Measurements from ENCODE around the gene AOPEP. TPM values are rescaled to one million over a fixed set of nuclear protein-coding genes. Genes with fewer than 3 reads are reported as not detected.

The AOPEP gene
- total RNA-seq, 6 donors from 2014 or later = 55.4 to 410 (median 111) TPM

DNA sequence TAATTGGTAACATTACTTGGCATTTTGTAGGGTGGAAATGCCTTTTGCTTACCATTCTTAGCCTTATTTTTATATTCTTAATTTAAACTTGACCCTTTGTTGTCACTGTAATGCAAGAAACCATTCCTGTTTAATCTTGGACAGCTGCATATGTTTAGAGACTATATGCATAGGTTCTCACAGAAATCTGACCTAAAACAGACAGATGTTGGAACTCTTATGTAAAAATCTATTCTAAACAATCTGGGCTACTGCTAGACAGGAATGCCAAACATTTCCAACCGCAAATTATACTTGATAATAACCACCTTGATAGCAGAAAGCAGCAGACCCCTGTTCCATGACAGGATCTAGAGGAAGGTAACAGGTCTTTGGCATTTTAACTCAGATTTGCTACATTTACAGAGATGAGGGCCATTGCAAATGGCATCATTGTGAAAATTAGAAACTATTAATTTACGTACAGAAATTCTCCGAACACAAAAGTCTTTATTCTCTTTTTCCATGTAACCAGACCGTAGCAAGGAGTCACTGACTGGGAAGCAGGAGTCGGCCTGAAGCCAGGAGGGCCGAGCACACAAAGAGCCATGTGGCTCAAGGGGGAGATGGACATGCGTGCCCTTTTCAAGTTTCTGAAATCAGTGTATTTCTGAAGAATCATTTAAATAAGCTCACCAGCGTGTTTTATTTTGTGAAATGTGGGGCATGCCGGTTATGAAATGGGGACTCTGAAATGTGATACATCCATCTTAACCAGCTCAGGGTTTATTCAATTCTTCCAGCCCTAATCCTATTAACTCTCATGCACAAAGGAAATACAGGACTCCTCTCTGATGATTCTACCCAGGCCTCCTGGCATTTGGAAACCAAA lies 139.3 kb downstream of the AOPEP start:
- no peak for ATAC-seq (ENCODE audit: low FRiP score in 2 of 2)
- Histone ChIP-seq H3K36me3 (no peaks in the 10 kb centered on the region), H3K27ac (peak overlapping the region; percentile 12 to 88 (median 60)), H3K27me3 (no peaks in the 10 kb centered on the region), H3K9me3 (no peaks in the 10 kb centered on the region), H3K4me1 (peaks cover 37 to 77% (median 53%) of the 10 kb centered on the region in 4 donors), H3K4me3 (no peak overlapping the region)
- no peak for TF ChIP-seq EP300 (IDR thresholded peaks at IDR 0.05)
- TF ChIP-seq POLR2A (IDR thresholded peaks at IDR 0.05) = no peak
- TF ChIP-seq CTCF (IDR thresholded peaks at IDR 0.05) = no peak
- TF ChIP-seq POLR2AphosphoS5 (IDR thresholded peaks at IDR 0.05) = no peak
- WGBS, 2 donors = 63 to 80% methylated on average over 9 of the region's 9 CpGs
- DNase-seq = no peak

DNA sequence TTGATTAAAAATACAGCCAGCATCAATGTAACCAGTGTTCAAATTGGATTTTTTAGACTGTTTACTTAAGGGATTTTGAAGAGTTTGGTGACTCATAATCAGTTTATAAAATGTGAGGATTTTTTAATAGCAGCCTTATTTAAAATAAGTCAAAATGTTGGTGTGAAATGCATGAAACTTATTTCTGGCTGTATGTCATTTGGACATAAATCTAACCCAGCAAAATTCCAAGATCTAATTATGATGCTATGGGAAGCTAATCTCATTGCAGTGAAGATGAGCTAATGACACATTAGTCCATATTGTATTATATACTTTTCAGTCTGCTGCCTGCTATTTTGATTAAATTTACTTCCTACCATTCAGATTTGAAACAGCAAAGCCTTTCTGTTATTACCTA lies 140.3 kb downstream of the AOPEP start:
- peak overlapping the region; percentile 61 to 88 (median 79) for H3K27ac ChIP-seq
- DNase-seq = no peak
- no peak for ATAC-seq (ENCODE audit: low FRiP score in 2 of 2)

DNA sequence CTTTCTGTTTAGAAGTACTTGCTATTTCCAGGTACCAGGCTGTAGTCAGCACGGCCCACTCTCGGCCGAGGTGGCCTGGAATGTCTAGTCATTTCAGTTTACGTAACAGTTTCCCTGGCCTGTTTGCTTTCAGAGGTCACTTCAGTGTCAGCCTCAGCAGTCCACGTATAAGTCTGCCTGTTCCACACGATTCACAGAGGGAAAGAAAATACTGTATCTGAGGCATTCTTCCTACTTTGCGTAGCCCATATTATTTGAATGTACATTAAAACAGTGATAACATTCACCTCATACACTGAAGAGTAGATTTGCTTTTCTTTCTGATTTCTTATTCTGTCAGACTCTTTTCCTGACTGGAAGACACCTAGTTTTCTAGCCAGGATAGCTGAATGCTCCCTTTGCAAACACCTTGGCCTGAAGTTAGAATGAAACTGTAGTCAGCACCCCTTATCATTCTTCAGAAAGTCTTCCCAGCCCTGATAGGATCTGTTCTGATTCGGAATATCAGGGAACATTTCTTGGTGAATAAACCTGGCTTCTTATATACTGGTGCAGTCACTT lies 140.9 kb downstream of the AOPEP start:
- peak; percentile 88 to 92 for ATAC-seq (ENCODE audit: low FRiP score in 2 of 2)
- H3K27ac ChIP-seq = peak overlapping the region; percentile 61 to 88 (median 79)
- H3K4me3 ChIP-seq = no peak overlapping the region
- peaks cover 25 to 73% (median 57%) of the 10 kb centered on the region in 4 donors for H3K4me1 ChIP-seq
- H3K27me3 ChIP-seq = no peaks in the 10 kb centered on the region
- no peaks in the 10 kb centered on the region for H3K9me3 ChIP-seq
- WGBS, 2 donors = 9 to 12% methylated on average over 8 of the region's 8 CpGs
- H3K36me3 ChIP-seq = no peaks in the 10 kb centered on the region
- peak in 1 of 2 donors; percentile 75 for TF ChIP-seq POLR2AphosphoS5 (IDR thresholded peaks at IDR 0.05)
- TF ChIP-seq EP300 (IDR thresholded peaks at IDR 0.05) = peak in 1 of 4 donors; percentile 45
- no peak for TF ChIP-seq CTCF (IDR thresholded peaks at IDR 0.05)
- peak in 1 of 4 donors; percentile 40 for TF ChIP-seq POLR2A (IDR thresholded peaks at IDR 0.05)
- peak in 1 of 2 donors; percentile 89 for DNase-seq

More for the DNA sequence above, 140.3 kb downstream of the AOPEP start:
- no peak for TF ChIP-seq POLR2A (IDR thresholded peaks at IDR 0.05)
- no peak for TF ChIP-seq POLR2AphosphoS5 (IDR thresholded peaks at IDR 0.05)
- TF ChIP-seq EP300 (IDR thresholded peaks at IDR 0.05) = no peak
- no peak for TF ChIP-seq CTCF (IDR thresholded peaks at IDR 0.05)
- no peaks in the 10 kb centered on the region for H3K9me3 ChIP-seq
- no peaks in the 10 kb centered on the region for H3K27me3 ChIP-seq
- H3K4me3 ChIP-seq = no peak overlapping the region
- peaks cover 31 to 77% (median 60%) of the 10 kb centered on the region in 4 donors for H3K4me1 ChIP-seq
- H3K36me3 ChIP-seq = no peaks in the 10 kb centered on the region

DNA sequence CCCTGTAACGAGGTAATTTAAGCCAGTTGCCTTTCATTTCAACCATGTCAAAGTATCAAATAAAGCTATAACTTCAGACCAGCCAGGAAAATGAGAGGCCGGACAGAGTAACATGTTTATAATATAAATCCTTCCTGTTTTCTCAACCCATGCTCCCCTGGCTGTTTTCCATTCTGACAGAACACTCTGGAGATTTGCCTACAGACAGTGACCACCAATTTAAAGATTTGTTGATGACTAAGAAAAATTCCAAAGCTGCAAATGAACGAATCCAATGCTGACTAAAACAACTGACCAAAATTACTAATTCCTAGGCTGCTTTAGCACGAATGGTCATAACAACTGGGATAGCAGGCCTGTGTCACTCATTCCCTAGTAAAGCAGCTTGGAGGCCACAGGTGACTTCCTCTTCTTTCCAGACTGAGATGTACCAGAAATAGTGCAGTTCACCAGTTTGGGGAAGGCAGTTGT lies 141.4 kb downstream of the AOPEP start:
- Histone ChIP-seq H3K36me3 (no peaks in the 10 kb centered on the region), H3K4me3 (no peak overlapping the region), H3K27me3 (no peaks in the 10 kb centered on the region), H3K4me1 (peaks cover 24 to 72% (median 57%) of the 10 kb centered on the region in 4 donors), H3K27ac (peak overlapping the region; percentile 61 to 88 (median 79)), H3K9me3 (no peaks in the 10 kb centered on the region)
- DNase-seq (no peak), ATAC-seq (ENCODE audit: low FRiP score in 2 of 2) (peak in 1 of 2 donors; percentile 59)
- WGBS, 2 donors = 21 to 37% methylated on average over 4 of the region's 4 CpGs
- no peak for TF ChIP-seq CTCF (IDR thresholded peaks at IDR 0.05)
- TF ChIP-seq POLR2A (IDR thresholded peaks at IDR 0.05) = no peak
- TF ChIP-seq POLR2AphosphoS5 (IDR thresholded peaks at IDR 0.05) = no peak
- no peak for TF ChIP-seq EP300 (IDR thresholded peaks at IDR 0.05)

All from upper lobe of left lung (tissue), 6 donors.